Vagina (tissue), 2 donors: ENCODE results near the gene CREG2. TPM values are rescaled to one million over a fixed set of nuclear protein-coding genes. Genes with fewer than 3 reads are reported as not detected.

Source experiments
- DNase-seq, 2 donors: peaks; one replicate each; pipeline ENCODE4 v3.0.0-alpha.2; 2017; ENCODE audit errors: extremely low spot score in 2 of 2
- H3K27ac ChIP-seq: fragments of 200-600 bp; sonication (generic); one replicate; pipeline ENCODE4 v1.5.1; 2019
- H3K27me3 ChIP-seq: fragments of 200-600 bp; sonication (generic); one replicate; pipeline ENCODE4 v1.5.1; 2019
- H3K36me3 ChIP-seq, 2 donors: fragments of 200-600 bp; sonication (generic); one replicate each; pipeline ENCODE4 v1.5.1; 2017 to 2019
- H3K4me1 ChIP-seq: fragments of 200-600 bp; sonication (generic); one replicate; pipeline ENCODE4 v1.5.1; 2019
- H3K4me3 ChIP-seq, 2 donors: fragments of 200-600 bp; sonication (generic); 1 replicate in 1 of 2; 2 replicates in 1 of 2; pipeline ENCODE4 v1.5.1; 2016 to 2019
- H3K9me3 ChIP-seq: fragments of 200-600 bp; sonication (generic); one replicate; pipeline ENCODE4 v1.5.1; 2019
- POLR2A ChIP-seq, 2 donors: fragments of 450-650 bp; IDR thresholded peaks; one replicate each; pipeline ENCODE4 v1.6.1; 2017; ENCODE audit warnings: antibody characterized with exemption in 2 of 2, mild to moderate bottlenecking in 2 of 2, moderate library complexity in 2 of 2
- POLR2AphosphoS5 ChIP-seq, 2 donors: sonication (generic); formaldehyde crosslinking; IDR thresholded peaks; one replicate each; pipeline ENCODE4 v1.9.0; 2017; ENCODE audit warnings: antibody characterized with exemption in 2 of 2, mild to moderate bottlenecking in 2 of 2, low read depth in 1 of 2; ENCODE audit not compliant: insufficient read depth in 1 of 2
- intact Hi-C: fragments of 100-400 bp; cut with DNase I; formaldehyde crosslinking; loops from one replicate; pipeline ENCODE4 v1.15.1; 2023
- total RNA-seq: library from RNA; depleted of rRNA; stranded (reverse); fragments of >200 nt; gene quantifications from one replicate; pipeline ENCODE4 v1.2.3, GENCODE V29; 2016
- TF ChIP-seq, protein P1 (sequence below), 3 experiments: fragments of 450-650 bp in 2 of 3; fragments of 200-600 bp in 1 of 3; sonication (generic) in 1 of 3; IDR thresholded peaks; one replicate each; pipeline ENCODE4 v1.5.1; 2017 to 2019; ENCODE audit warnings: antibody characterized with exemption in 3 of 3, mild to moderate bottlenecking in 2 of 3, moderate library complexity in 2 of 3

Gene CREG2
- total RNA-seq, 1 donor from 2014 or later = 0.25 TPM

GRCh38 chr2:101416609-101417008, 29.3 kb upstream of the CREG2 start:
- H3K27ac ChIP-seq = no peak overlapping the region
- no peak overlapping the region for H3K4me3 ChIP-seq
- no peak for DNase-seq
- no peaks in the 10 kb centered on the region for H3K4me1 ChIP-seq
- H3K36me3 ChIP-seq = no peaks in the 10 kb centered on the region
- TF ChIP-seq, protein P1, sequence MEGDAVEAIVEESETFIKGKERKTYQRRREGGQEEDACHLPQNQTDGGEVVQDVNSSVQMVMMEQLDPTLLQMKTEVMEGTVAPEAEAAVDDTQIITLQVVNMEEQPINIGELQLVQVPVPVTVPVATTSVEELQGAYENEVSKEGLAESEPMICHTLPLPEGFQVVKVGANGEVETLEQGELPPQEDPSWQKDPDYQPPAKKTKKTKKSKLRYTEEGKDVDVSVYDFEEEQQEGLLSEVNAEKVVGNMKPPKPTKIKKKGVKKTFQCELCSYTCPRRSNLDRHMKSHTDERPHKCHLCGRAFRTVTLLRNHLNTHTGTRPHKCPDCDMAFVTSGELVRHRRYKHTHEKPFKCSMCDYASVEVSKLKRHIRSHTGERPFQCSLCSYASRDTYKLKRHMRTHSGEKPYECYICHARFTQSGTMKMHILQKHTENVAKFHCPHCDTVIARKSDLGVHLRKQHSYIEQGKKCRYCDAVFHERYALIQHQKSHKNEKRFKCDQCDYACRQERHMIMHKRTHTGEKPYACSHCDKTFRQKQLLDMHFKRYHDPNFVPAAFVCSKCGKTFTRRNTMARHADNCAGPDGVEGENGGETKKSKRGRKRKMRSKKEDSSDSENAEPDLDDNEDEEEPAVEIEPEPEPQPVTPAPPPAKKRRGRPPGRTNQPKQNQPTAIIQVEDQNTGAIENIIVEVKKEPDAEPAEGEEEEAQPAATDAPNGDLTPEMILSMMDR (IDR thresholded peaks at IDR 0.05) = no peak
- TF ChIP-seq POLR2A (IDR thresholded peaks at IDR 0.05) (no peak), POLR2AphosphoS5 (IDR thresholded peaks at IDR 0.05; ENCODE audit: insufficient read depth in 1 of 2, low read depth in 1 of 2) (no peak)
- H3K9me3 ChIP-seq = no peaks in the 10 kb centered on the region
- no peaks in the 10 kb centered on the region for H3K27me3 ChIP-seq
- intact Hi-C loops = no loop called here

- Histone ChIP-seq H3K27me3 (no peaks in the 10 kb centered on the region), H3K4me3 (no peak overlapping the region), H3K36me3 (no peaks in the 10 kb centered on the region), H3K27ac (no peak overlapping the region), H3K9me3 (no peaks in the 10 kb centered on the region), H3K4me1 (no peaks in the 10 kb centered on the region)
- intact Hi-C loops = no loop called here
- DNase-seq = no peak
- TF ChIP-seq POLR2A (IDR thresholded peaks at IDR 0.05) = no peak
- TF ChIP-seq, protein P1 (IDR thresholded peaks at IDR 0.05) = no peak
- TF ChIP-seq POLR2AphosphoS5 (IDR thresholded peaks at IDR 0.05; ENCODE audit: insufficient read depth in 1 of 2, low read depth in 1 of 2) = no peak
These were observed 28.6 kb upstream of the CREG2 start for GRCh38 chr2:101415884-101416283.

DNA sequence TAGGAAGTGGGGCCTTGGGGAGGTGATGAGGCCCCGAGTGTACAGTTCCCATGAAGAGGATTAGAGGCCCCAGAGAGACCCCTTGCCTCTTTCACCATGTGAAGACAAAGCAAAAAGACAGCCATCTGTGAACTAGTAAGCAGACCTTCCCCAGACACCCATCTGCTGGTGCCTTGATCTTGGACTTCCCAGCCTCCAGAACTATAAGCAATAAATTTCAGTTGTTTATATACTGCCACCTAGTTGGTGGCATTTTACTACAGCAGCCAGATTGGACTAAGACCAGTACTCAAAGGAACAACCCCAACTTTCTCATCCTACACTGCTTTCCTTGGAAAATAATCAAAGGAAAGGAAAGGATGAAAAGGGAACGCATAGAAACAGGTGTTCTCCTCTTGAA, 27.9 kb upstream of the CREG2 start:
- intact Hi-C loops = no loop called here
- no peaks in the 10 kb centered on the region for H3K9me3 ChIP-seq
- no peak overlapping the region for H3K4me3 ChIP-seq
- no peak overlapping the region for H3K27ac ChIP-seq
- no peaks in the 10 kb centered on the region for H3K36me3 ChIP-seq
- no peaks in the 10 kb centered on the region for H3K27me3 ChIP-seq
- no peak for DNase-seq
- TF ChIP-seq POLR2AphosphoS5 (IDR thresholded peaks at IDR 0.05; ENCODE audit: insufficient read depth in 1 of 2, low read depth in 1 of 2) (no peak), POLR2A (IDR thresholded peaks at IDR 0.05) (no peak)
- TF ChIP-seq, protein P1 (IDR thresholded peaks at IDR 0.05) = no peak
- H3K4me1 ChIP-seq = no peaks in the 10 kb centered on the region

- Histone ChIP-seq H3K9me3 (no peaks in the 10 kb centered on the region), H3K36me3 (no peaks in the 10 kb centered on the region), H3K27ac (no peak overlapping the region), H3K4me1 (no peaks in the 10 kb centered on the region), H3K27me3 (no peaks in the 10 kb centered on the region), H3K4me3 (no peak overlapping the region)
- intact Hi-C loops = no loop called here
- DNase-seq = no peak
- TF ChIP-seq POLR2AphosphoS5 (IDR thresholded peaks at IDR 0.05; ENCODE audit: insufficient read depth in 1 of 2, low read depth in 1 of 2) (no peak), POLR2A (IDR thresholded peaks at IDR 0.05) (no peak)
- TF ChIP-seq, protein P1 (IDR thresholded peaks at IDR 0.05) = no peak
These were observed 24.9 kb upstream of the CREG2 start for GRCh38 chr2:101412092-101412694.

GRCh38 chr2:101410746-101411145, 23.4 kb upstream of the CREG2 start:
- intact Hi-C loops = no loop called here
- TF ChIP-seq POLR2AphosphoS5 (IDR thresholded peaks at IDR 0.05; ENCODE audit: insufficient read depth in 1 of 2, low read depth in 1 of 2) (no peak), POLR2A (IDR thresholded peaks at IDR 0.05) (no peak)
- TF ChIP-seq, protein P1 (IDR thresholded peaks at IDR 0.05) = no peak
- no peak overlapping the region for H3K4me3 ChIP-seq
- no peaks in the 10 kb centered on the region for H3K36me3 ChIP-seq
- DNase-seq = no peak
- no peak overlapping the region for H3K27ac ChIP-seq
- H3K9me3 ChIP-seq = no peaks in the 10 kb centered on the region
- no peaks in the 10 kb centered on the region for H3K4me1 ChIP-seq
- H3K27me3 ChIP-seq = no peaks in the 10 kb centered on the region
